Lower leg skin (tissue), 3 donors: ENCODE data around the gene SPSB3.

Experiments
- CTCF ChIP-seq, 3 donors: fragments of 450-650 bp; IDR thresholded peaks; one replicate each; pipeline ENCODE4 v1.5.1; 2016; ENCODE audit warnings: antibody characterized with exemption in 3 of 3, mild to moderate bottlenecking in 3 of 3, moderate library complexity in 2 of 3
- POLR2A ChIP-seq, 2 donors: fragments of 450-650 bp; IDR thresholded peaks; one replicate each; pipeline ENCODE4 v1.6.1; 2016 to 2017; ENCODE audit warnings: antibody characterized with exemption in 2 of 2, mild to moderate bottlenecking in 1 of 2, moderate library complexity in 1 of 2

DNA sequence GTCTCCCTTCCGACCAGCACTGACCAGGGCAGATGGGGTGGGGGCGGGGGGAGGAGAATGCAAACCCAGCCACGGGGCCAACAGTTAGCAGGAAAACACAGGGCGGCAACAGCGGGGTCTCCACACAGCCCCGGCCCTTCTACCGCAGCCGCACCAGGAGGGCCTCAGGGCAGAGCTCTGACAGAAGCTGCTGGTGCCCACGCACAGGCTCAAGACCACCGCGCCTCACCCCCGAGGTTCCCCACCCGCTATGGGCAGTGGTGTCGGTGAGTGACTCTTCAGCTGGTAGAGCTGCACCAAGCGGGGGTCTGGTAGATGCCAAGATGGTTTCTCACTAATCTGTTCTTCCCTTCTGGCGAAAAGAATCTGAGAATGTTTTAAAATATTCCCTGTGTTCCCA lies 28.2 kb upstream of the SPSB3 start:
- TF ChIP-seq CTCF (IDR thresholded peaks at IDR 0.05) (no peak), POLR2A (IDR thresholded peaks at IDR 0.05) (no peak)
